DND-41 (cell line): ENCODE measurements around the gene BCL11B.

Experiments used
- EZH2 ChIP-seq: IDR thresholded peaks from 3 replicates; pipeline ENCODE4 v1.6.1; 2012; ENCODE audit warnings: borderline replicate concordance, low read depth, mild to moderate bottlenecking, moderate library complexity, low read length, inconsistent platforms; ENCODE audit not compliant: severe bottlenecking
- TF ChIP-seq, protein P1 (sequence below): IDR thresholded peaks from 2 replicates; pipeline ENCODE4 v1.5.1; 2012; ENCODE audit warnings: borderline replicate concordance, low read length, moderate library complexity, mild to moderate bottlenecking; ENCODE audit not compliant: poor library complexity, severe bottlenecking; ENCODE audit errors: extremely low read depth

DNA sequence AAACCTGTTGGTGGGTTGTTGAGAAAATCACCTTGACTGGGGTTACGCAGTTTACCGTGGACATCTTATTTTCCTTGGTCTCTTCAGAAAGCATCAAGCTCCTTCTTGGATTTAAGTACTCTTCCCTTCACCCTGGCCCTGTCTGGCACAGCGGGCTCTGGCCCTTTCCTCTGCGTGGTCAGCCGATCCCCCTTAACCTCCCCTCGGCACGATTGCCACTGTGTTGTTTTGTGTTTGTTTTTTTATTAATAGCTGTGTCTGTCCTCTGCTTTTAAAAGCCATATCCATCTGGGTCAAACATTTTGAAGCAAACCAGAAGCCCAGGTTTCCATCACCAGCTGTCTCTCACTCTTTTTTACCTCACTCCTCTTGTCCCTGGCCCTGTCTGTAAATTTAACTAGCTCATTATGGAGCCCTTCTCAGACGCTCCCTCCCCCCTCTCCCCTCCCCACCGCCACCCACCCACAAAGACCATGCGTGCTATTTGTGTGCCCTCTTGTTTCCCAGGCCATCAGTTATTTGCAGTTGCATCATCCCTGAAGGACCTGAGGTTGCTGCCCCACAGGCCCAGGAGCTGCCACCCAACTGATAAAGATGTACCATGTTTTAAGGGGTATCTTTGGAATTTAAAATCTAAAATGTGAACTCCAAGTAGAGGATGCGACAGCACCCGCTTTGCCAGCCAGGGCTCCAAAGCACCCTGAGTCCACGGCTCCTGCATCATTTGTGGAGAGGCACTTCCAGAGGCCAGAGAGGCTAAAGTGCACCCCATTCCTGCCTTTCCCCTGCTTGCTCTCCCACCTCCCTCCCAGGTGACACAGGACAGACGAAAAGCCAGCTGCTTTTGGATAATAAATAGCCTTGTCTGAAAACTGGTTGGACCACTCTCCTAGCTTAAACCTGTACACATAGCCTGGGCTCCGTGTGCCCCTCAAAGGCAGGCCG lies 3.9 kb downstream of the BCL11B start:
- no peak for TF ChIP-seq EZH2
- TF ChIP-seq, protein P1, sequence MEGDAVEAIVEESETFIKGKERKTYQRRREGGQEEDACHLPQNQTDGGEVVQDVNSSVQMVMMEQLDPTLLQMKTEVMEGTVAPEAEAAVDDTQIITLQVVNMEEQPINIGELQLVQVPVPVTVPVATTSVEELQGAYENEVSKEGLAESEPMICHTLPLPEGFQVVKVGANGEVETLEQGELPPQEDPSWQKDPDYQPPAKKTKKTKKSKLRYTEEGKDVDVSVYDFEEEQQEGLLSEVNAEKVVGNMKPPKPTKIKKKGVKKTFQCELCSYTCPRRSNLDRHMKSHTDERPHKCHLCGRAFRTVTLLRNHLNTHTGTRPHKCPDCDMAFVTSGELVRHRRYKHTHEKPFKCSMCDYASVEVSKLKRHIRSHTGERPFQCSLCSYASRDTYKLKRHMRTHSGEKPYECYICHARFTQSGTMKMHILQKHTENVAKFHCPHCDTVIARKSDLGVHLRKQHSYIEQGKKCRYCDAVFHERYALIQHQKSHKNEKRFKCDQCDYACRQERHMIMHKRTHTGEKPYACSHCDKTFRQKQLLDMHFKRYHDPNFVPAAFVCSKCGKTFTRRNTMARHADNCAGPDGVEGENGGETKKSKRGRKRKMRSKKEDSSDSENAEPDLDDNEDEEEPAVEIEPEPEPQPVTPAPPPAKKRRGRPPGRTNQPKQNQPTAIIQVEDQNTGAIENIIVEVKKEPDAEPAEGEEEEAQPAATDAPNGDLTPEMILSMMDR: no peak
